ENCODE results near the gene CTIF. TPM values are rescaled to one million over a fixed set of nuclear protein-coding genes. Genes with fewer than 3 reads are reported as not detected.

Gene CTIF
- total RNA-seq, 3 donors from 2014 or later = 13.2 to 50.3 (median 19.6) TPM

DNA sequence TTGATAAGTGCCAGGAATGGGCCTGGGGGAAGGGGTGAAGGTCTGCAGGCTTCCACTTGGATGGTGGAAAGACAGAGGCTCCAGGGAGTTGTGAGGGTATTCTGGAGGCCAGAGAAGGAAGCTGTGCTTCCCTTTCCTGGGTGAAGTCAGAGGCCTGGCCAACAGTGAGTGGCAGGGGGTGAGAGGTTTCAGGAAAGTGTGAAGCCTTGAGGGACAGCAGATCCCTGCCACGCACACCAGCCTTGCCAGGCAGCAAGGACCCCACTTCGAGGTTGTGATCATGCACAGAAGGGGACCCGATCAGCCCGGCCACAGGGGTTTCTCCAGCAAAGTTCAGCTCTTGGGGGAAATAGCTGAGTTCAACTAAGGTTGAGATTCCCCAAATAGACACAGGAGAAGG, 345.5 kb downstream of the CTIF start:
- no peaks in the 10 kb centered on the region for H3K36me3 ChIP-seq (ENCODE audit: low read depth)
- H3K4me3 ChIP-seq = no peak overlapping the region
- intact Hi-C loops (cut with DNase I, micrococcal nuclease) = no loop called here
- ATAC-seq = no peak
- TF ChIP-seq, protein P1, sequence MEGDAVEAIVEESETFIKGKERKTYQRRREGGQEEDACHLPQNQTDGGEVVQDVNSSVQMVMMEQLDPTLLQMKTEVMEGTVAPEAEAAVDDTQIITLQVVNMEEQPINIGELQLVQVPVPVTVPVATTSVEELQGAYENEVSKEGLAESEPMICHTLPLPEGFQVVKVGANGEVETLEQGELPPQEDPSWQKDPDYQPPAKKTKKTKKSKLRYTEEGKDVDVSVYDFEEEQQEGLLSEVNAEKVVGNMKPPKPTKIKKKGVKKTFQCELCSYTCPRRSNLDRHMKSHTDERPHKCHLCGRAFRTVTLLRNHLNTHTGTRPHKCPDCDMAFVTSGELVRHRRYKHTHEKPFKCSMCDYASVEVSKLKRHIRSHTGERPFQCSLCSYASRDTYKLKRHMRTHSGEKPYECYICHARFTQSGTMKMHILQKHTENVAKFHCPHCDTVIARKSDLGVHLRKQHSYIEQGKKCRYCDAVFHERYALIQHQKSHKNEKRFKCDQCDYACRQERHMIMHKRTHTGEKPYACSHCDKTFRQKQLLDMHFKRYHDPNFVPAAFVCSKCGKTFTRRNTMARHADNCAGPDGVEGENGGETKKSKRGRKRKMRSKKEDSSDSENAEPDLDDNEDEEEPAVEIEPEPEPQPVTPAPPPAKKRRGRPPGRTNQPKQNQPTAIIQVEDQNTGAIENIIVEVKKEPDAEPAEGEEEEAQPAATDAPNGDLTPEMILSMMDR (IDR thresholded peaks at IDR 0.05) = no peak
- no peak for DNase-seq
- no peaks in the 10 kb centered on the region for H3K9me3 ChIP-seq
- H3K4me1 ChIP-seq (ENCODE audit: low read depth) = no peaks in the 10 kb centered on the region

DNA sequence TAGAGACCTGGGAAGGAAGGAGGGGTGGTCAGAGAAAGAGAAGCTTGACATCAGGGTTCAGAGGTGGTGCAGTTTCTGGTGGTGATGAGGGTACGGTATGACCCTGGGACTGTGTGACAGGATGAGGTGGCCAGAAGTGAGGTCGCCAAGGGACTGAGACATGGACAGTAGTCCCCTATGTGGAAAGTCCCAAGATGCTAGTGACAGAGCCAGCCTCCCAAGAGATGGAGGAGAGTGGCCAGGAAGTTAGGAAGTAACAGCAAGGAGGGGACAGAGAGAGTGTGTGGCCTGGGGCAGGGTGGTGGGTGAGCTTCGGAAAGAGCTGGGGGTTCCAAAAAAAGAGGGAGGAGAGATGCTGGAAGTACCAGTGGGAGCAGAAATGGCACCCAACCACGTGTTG, 345.9 kb downstream of the CTIF start:
- H3K4me1 ChIP-seq (ENCODE audit: low read depth) = no peaks in the 10 kb centered on the region
- intact Hi-C loops (cut with DNase I, micrococcal nuclease) = no loop called here
- H3K36me3 ChIP-seq (ENCODE audit: low read depth) = no peaks in the 10 kb centered on the region
- ATAC-seq = no peak
- no peak for DNase-seq
- TF ChIP-seq, protein P1 (IDR thresholded peaks at IDR 0.05) = no peak
- H3K4me3 ChIP-seq = no peak overlapping the region
- H3K9me3 ChIP-seq = no peaks in the 10 kb centered on the region

DNA sequence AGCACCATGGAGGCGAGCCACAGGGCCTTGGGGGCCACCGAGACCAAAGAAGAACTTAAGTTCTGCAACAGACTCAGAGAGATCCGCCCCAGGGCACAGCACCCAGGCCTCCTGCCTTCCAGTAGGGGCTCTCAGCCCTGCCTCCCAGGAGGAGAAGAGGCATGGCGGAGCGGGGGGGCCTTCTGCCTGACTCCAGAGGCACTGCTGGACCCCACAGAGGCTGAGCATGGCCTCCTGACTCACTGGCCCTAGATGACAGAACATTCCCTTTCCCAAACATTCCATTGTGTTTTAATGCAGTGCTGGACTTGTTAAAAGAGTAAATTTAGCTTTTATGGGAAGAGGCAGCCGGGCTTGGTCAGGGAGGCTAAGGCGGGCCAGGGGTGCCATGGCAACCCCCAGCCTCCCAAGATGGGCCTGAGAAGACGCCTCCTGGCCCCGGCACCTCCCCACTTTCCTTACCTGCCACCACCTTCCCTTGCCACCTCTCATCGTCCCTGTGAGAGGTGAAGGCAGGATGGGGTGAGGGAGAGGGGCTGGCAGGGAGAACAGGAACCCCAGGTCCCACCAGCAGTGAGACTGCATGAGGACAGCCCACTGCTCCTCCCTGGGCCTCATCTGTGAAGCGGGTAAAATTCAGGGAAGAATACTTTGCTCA, 346.6 kb downstream of the CTIF start:
- H3K4me1 ChIP-seq (ENCODE audit: low read depth) = no peaks in the 10 kb centered on the region
- H3K9me3 ChIP-seq = no peaks in the 10 kb centered on the region
- no peak overlapping the region for H3K4me3 ChIP-seq
- no peak for ATAC-seq
- H3K36me3 ChIP-seq (ENCODE audit: low read depth) = no peaks in the 10 kb centered on the region
- TF ChIP-seq, protein P1 (IDR thresholded peaks at IDR 0.05) = no peak
- DNase-seq = no peak
- intact Hi-C loops (cut with DNase I, micrococcal nuclease) = no loop called here

DNA sequence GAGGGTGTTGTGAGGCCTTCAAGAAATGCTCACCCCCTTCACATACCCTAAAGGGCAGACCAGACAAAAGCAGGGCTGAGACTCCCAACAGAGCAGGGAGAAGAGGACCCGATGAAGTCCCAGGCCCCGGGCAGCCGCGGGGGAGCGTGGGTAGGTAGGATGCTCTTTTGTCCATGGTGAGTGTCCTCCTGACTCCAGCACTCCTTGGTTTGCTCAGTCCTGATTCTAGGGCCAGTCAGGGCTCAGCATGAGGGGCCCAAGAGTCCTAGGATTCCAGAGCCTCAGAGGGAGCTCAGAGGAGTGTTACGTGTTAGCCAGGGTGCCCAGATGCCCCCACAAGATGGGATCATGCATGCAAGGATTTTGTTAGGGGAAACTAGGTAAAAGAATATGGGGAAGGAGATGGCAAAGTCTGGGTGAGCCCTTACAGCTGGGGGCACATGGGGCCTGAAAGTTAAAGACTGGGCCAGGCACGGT, 347.1 kb downstream of the CTIF start:
- H3K4me1 ChIP-seq (ENCODE audit: low read depth) = no peaks in the 10 kb centered on the region
- H3K9me3 ChIP-seq = no peaks in the 10 kb centered on the region
- no peaks in the 10 kb centered on the region for H3K36me3 ChIP-seq (ENCODE audit: low read depth)
- ATAC-seq (no peak), DNase-seq (no peak)
- no peak overlapping the region for H3K4me3 ChIP-seq
- TF ChIP-seq, protein P1 (IDR thresholded peaks at IDR 0.05) = no peak
- intact Hi-C loops (cut with DNase I, micrococcal nuclease) = no loop called here

DNA sequence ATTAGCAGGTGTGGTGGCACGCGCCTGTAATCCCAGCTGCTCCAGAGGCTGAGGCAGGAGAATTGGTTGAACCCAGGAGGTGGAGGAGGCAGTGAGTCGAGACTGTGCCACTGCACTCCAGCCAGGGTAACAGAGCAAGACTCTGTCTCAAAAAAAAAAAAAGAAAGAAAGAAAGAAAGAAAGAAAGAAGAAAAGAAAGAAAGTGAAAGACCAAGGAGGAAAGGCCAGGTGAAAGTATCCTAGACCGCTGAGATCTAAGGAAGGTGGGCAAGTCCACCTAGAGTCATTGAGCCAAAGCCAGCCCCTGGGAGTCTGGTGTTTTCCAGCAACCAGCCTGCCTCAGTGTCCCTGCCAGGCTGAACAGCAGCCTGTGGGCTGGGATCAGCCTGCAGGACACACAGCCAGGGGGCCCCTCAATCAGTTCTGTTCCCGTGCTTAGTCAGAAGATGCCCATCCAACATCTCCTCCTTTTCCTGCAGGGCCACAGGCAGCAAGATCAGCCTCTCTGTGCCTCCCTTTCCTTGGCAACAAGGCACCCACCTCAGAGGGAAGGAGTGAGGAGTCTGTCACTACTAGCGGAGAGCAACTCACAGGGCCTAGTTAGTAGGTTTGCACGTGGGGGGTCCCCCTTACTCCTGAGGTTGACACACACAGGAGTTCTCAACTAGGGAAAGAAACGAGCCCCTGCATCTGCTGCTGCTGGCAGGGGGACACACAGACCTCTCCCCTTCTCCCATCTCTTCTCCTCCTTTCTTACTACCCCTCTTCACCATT, 347.9 kb downstream of the CTIF start:
- ATAC-seq = no peak
- no peaks in the 10 kb centered on the region for H3K9me3 ChIP-seq
- H3K4me3 ChIP-seq = no peak overlapping the region
- TF ChIP-seq, protein P1 (IDR thresholded peaks at IDR 0.05) = no peak
- intact Hi-C loops (cut with DNase I, micrococcal nuclease) = no loop called here
- DNase-seq = no peak
- no peaks in the 10 kb centered on the region for H3K4me1 ChIP-seq (ENCODE audit: low read depth)
- no peaks in the 10 kb centered on the region for H3K36me3 ChIP-seq (ENCODE audit: low read depth)

All from mucosa of descending colon (tissue), 3 donors.